Measurements from ENCODE around the gene SIM2. TPM values are rescaled to one million over a fixed set of nuclear protein-coding genes. Genes with fewer than 3 reads are reported as not detected.

SIM2 gene
- total and polyA plus RNA-seq, 2 of the 13 experiments (the other 11 are each of a cell fraction or from before 2014, with no cell fraction given) = 0.36 to 0.53 TPM

DNA sequence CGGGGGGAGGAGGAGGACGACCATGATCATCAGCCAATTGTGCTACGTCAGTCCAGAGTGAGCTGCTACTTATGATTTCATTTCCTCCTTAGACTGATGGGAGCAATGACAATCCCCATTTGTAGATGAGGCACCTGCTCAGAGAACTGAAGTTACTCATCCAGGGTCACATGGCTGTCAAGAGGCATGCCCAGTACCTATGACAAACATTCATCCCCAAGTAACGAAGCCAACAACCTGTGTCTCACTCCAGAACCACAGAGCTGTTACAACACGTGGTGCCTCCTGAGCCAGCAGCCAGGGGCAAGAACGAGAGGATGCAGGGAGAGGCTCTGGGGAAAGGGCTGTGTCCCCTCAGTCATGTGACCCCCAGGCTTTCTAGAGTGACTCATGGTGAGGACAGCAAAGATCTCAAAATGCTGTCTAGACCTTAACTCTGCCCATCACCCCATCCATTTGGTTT, 93.6 kb downstream of the SIM2 start:
- DNase-seq (ENCODE audit: low spot score) (no peak), ATAC-seq (no peak), FAIRE-seq (no peak)
- Histone ChIP-seq H3K4me2 (ENCODE audit: low read depth, low read length) (no peak overlapping the region), H3K4me3 (replicated peaks in 1 of 3; ENCODE audit: insufficient read depth in 1 of 3, low read depth in 2 of 3, low read length in 3 of 3) (no peak overlapping the region), H3K36me3 (replicated peaks in 1 of 2; ENCODE audit: control insufficient read depth in 1 of 2, insufficient read depth in 2 of 2, low read length in 2 of 2) (no peaks in the 10 kb centered on the region), H4K20me1 (ENCODE audit: insufficient read depth, low read length) (no peaks in the 10 kb centered on the region), H3K9ac (ENCODE audit: insufficient read depth, low read depth, low read length) (no peak overlapping the region), H3K27me3 (ENCODE audit: control insufficient read depth in 1 of 2, insufficient read depth in 2 of 2, low read length in 2 of 2) (no peaks in the 10 kb centered on the region), H3K27ac (ENCODE audit: extremely low read length, insufficient read depth, low read length) (no peak overlapping the region), H2AFZ (ENCODE audit: low read length) (no peak overlapping the region), H3K4me1 (ENCODE audit: insufficient read depth, low read length) (no peaks in the 10 kb centered on the region), H3K9me3 (ENCODE audit: low read length) (no peaks in the 10 kb centered on the region), H3K79me2 (ENCODE audit: insufficient read depth, low read length) (no peaks in the 10 kb centered on the region)
- ChIA-PET CTCF (ENCODE audit: low intra/inter-chr PET ratio, low total read pairs) (no interaction called here), POLR2A (no interaction called here)
- intact Hi-C loops (cut with micrococcal nuclease; ENCODE audit: unreplicated experiment) = no loop called here
- in situ Hi-C loops (cut with HindIII; ENCODE audit: extremely low pct_ligation_motif_present, low pct_unique_long_range_greater_than_20kb) = no loop called here
- no peak for TF ChIP-seq ZNF773 (CRISPR knock-in tag; IDR thresholded peaks at IDR 0.05; ENCODE audit: borderline replicate concordance)
- no peak for TF ChIP-seq ZNF446 (CRISPR knock-in tag; IDR thresholded peaks at IDR 0.05)
- TF ChIP-seq HNRNPK (IDR thresholded peaks at IDR 0.05; ENCODE audit: low read depth, low read length, poor library complexity, severe bottlenecking) = peak; percentile 59
- 95% methylated on average over 6 of the region's 6 CpGs for whole genome bisulfite sequencing (ENCODE audit: low lambda C conversion rate)
- BruUV-seq (replicated peaks) = no TSS peak

DNA sequence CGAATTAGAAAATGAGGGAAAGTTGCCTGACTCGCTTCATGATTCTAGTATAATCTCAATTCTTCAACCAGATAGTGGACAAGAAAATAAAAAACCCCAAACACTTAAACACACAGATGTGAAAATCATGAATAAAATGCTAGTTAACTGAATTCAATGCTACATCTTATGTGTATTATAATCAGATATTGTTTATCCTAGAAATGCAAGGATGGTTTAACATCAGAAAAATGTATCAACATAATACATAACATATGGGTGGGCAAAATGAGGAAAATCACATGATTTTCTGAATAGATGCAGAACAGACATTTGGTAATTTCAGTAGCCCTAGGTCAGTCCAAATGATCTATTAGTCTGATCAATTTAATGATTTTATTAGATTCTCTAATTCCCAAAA, 97.2 kb downstream of the SIM2 start:
- Histone ChIP-seq H4K20me1 (ENCODE audit: insufficient read depth, low read length) (no peaks in the 10 kb centered on the region), H3K27me3 (ENCODE audit: control insufficient read depth in 1 of 2, insufficient read depth in 2 of 2, low read length in 2 of 2) (no peaks in the 10 kb centered on the region), H3K4me2 (ENCODE audit: low read depth, low read length) (no peak overlapping the region), H3K9ac (ENCODE audit: insufficient read depth, low read depth, low read length) (no peak overlapping the region), H3K27ac (ENCODE audit: extremely low read length, insufficient read depth, low read length) (no peak overlapping the region), H3K79me2 (ENCODE audit: insufficient read depth, low read length) (no peaks in the 10 kb centered on the region), H3K9me3 (ENCODE audit: low read length) (peaks cover 4% of the 10 kb centered on the region; the same call in 1 of the 2 replicates), H3K4me1 (ENCODE audit: insufficient read depth, low read length) (no peaks in the 10 kb centered on the region), H2AFZ (ENCODE audit: low read length) (no peak overlapping the region), H3K36me3 (replicated peaks in 1 of 2; ENCODE audit: control insufficient read depth in 1 of 2, insufficient read depth in 2 of 2, low read length in 2 of 2) (no peaks in the 10 kb centered on the region), H3K4me3 (replicated peaks in 1 of 3; ENCODE audit: insufficient read depth in 1 of 3, low read depth in 2 of 3, low read length in 3 of 3) (no peak overlapping the region)
- ChIA-PET CTCF (ENCODE audit: low intra/inter-chr PET ratio, low total read pairs) (no interaction called here), POLR2A (no interaction called here)
- DNase-seq (ENCODE audit: low spot score) (no peak), ATAC-seq (no peak), FAIRE-seq (no peak)
- WGBS (ENCODE audit: low lambda C conversion rate) = 92% methylated on average over 2 of the region's 2 CpGs
- in situ Hi-C loops (cut with HindIII; ENCODE audit: extremely low pct_ligation_motif_present, low pct_unique_long_range_greater_than_20kb) (no loop called here), intact Hi-C loops (cut with micrococcal nuclease; ENCODE audit: unreplicated experiment) (no loop called here)
- TF ChIP-seq SMAD1 (CRISPR knock-in tag; IDR thresholded peaks at IDR 0.05; ENCODE audit: borderline replicate concordance, low read depth) (no peak), ZNF570 (CRISPR knock-in tag; IDR thresholded peaks at IDR 0.05; ENCODE audit: borderline replicate concordance) (no peak), ZNF496 (CRISPR knock-in tag; IDR thresholded peaks at IDR 0.05; ENCODE audit: insufficient replicate concordance) (no peak), AFF4 (CRISPR knock-in tag; IDR thresholded peaks at IDR 0.05) (no peak), CBX5 (CRISPR knock-in tag; IDR thresholded peaks at IDR 0.05; ENCODE audit: borderline replicate concordance) (no peak), ZFY (CRISPR knock-in tag; IDR thresholded peaks at IDR 0.05) (no peak), PHB2 (IDR thresholded peaks at IDR 0.05; ENCODE audit: partially characterized antibody) (no peak), ZNF747 (CRISPR knock-in tag; IDR thresholded peaks at IDR 0.05; ENCODE audit: borderline replicate concordance) (no peak), NBN (conservative IDR thresholded peaks at IDR 0.05) (no peak)
- no TSS peak for BruUV-seq (replicated peaks)

Measured in HepG2 (cell line).